GM12865 (cell line): ENCODE measurements around the gene SYS1.

ENCODE experiments used
- DNase-seq: peaks from one replicate; pipeline ENCODE4 v3.0.0; 2010; ENCODE audit warnings: low read depth
- H3K4me3 ChIP-seq: 2 replicates; pipeline ENCODE4 v1.5.1; 2011; ENCODE audit warnings: mild to moderate bottlenecking, low read depth, low read length, control low read depth
- CTCF ChIP-seq: IDR thresholded peaks from 2 replicates; pipeline ENCODE4 v1.5.1; 2011; ENCODE audit warnings: low read length, control low read depth, low read depth, inconsistent platforms; ENCODE audit not compliant: insufficient read depth; ENCODE audit errors: missing control alignments

The SYS1 gene

GRCh38 chr20:45407067-45407745 lies 44.2 kb downstream of the SYS1 start:
- no peak for TF ChIP-seq CTCF
- no peak overlapping the region for H3K4me3 ChIP-seq
- no peak for DNase-seq

- no peak for DNase-seq
- no peak within 1 kb of the TSS for H3K4me3 ChIP-seq
- TF ChIP-seq CTCF = no peak
These were observed 45.1 kb downstream of the SYS1 start, which contains the start of gene DBNDD2 for GRCh38 chr20:45407783-45408645. DBNDD2 (plus strand) TSS chr20:45408289; CDS start chr20:45408468, 179 bp downstream.

- no peak overlapping the region for H3K4me3 ChIP-seq
- DNase-seq = peak; percentile 37
- TF ChIP-seq CTCF = no peak
These were observed 45.8 kb downstream of the SYS1 start for GRCh38 chr20:45408646-45409213.

- no peak for DNase-seq
- no peak overlapping the region for H3K4me3 ChIP-seq
- TF ChIP-seq CTCF = no peak
These were observed 46.7 kb downstream of the SYS1 start for GRCh38 chr20:45409521-45410272.

- TF ChIP-seq CTCF = no peak
- no peak for DNase-seq
- no peak overlapping the region for H3K4me3 ChIP-seq
These were observed 47.9 kb downstream of the SYS1 start for GRCh38 chr20:45410887-45411286.

- no peak for TF ChIP-seq CTCF
- no peak for DNase-seq
- H3K4me3 ChIP-seq = no peak overlapping the region
These were observed 49.7 kb downstream of the SYS1 start for GRCh38 chr20:45412653-45413052.
